Endothelial cell of umbilical vein (primary cell): ENCODE measurements around the gene FANK1. TPM values are rescaled to one million over a fixed set of nuclear protein-coding genes. Genes with fewer than 3 reads are reported as not detected.

ENCODE experiments used
- BruUV-seq: library from RNA; stranded (reverse); fragments of 400-500 nt; replicated peaks from 2 replicates; lab custom pipeline; 2021; lab: Mats Ljungman, UMichigan
- CTCF ChIA-PET: fragments of 300-600, 350-600 bp; sonication (Branson Sonifier 250); formaldehyde crosslinking; loops from one replicate; lab custom pipeline; 2021; ENCODE audit warnings: antibody characterized with exemption, inconsistent platforms; lab: Charles Lee
- POLR2A ChIA-PET: fragments of 300-600, 350-600 bp; sonication (Branson Sonifier 250); formaldehyde crosslinking; loops from one replicate; lab custom pipeline; 2021; ENCODE audit warnings: antibody characterized with exemption, inconsistent platforms; lab: Charles Lee
- DNase-seq: peaks from one replicate; pipeline ENCODE4 v3.0.0-alpha.2; 2011; ENCODE audit warnings: low read depth, low spot score
- FAIRE-seq: peaks from 2 replicates; lab custom pipeline; 2011; peaks lifted over from hg19 to GRCh38; lab: Jason Lieb, UNC
- H2AFZ ChIP-seq: 2 replicates; pipeline ENCODE4 v1.6.0; 2012; ENCODE audit warnings: low read depth, low read length, control low read depth, inconsistent platforms
- H3K27ac ChIP-seq: 2 replicates; pipeline ENCODE4 v1.5.1; 2011; ENCODE audit warnings: low read depth, mild to moderate bottlenecking, control low read depth, low read length, moderate library complexity; ENCODE audit not compliant: insufficient read depth
- H3K27me3 ChIP-seq, 2 experiments: 2 replicates each; pipeline versions ENCODE4 v1.6.0 to v1.6.1; 2011; ENCODE audit warnings: low read length in 2 of 2, mixed read lengths in 1 of 2; ENCODE audit not compliant: control insufficient read depth in 2 of 2, insufficient read depth in 2 of 2
- H3K36me3 ChIP-seq, 2 experiments: 2 replicates in 1 of 2; 3 replicates in 1 of 2; pipeline ENCODE4 v1.5.1; 2011; ENCODE audit warnings: low read length in 2 of 2, mild to moderate bottlenecking in 1 of 2, moderate library complexity in 1 of 2; ENCODE audit not compliant: control insufficient read depth in 2 of 2, insufficient read depth in 2 of 2; ENCODE audit errors: extremely low read depth in 1 of 2
- H3K4me1 ChIP-seq: 3 replicates; pipeline ENCODE4 v1.5.1; 2011; ENCODE audit warnings: mild to moderate bottlenecking, low read length; ENCODE audit not compliant: control insufficient read depth, insufficient read depth; ENCODE audit errors: extremely low read depth
- H3K4me2 ChIP-seq: 2 replicates; pipeline ENCODE4 v1.6.1; 2011; ENCODE audit warnings: low read length, control low read depth, mixed read lengths; ENCODE audit not compliant: insufficient read depth
- H3K4me3 ChIP-seq, 3 experiments: fragments of 200-600 bp in 1 of 3; sonication (generic), shearing (Covaris generic) in 1 of 3; replicated peaks in 1 of 3; 2 replicates each; pipeline ENCODE4 v1.5.1; 2011 to 2016; ENCODE audit warnings: control low read depth in 3 of 3, low read length in 3 of 3, mild to moderate bottlenecking in 2 of 3, inconsistent platforms in 1 of 3, low read depth in 1 of 3, moderate library complexity in 1 of 3; ENCODE audit not compliant: insufficient read depth in 1 of 3
- H3K79me2 ChIP-seq: 2 replicates; pipeline ENCODE4 v1.6.0; 2012; ENCODE audit warnings: low read length, inconsistent platforms; ENCODE audit not compliant: control insufficient read depth, insufficient read depth
- H3K9ac ChIP-seq: replicated peaks from 2 replicates; pipeline ENCODE3; 2011; ENCODE audit warnings: low read length, control low read depth; ENCODE audit not compliant: insufficient read depth; ENCODE audit errors: extremely low read depth
- H3K9me1 ChIP-seq: replicated peaks from 3 replicates; pipeline ENCODE4 v1.6.0; 2011; ENCODE audit warnings: mild to moderate bottlenecking, low read length; ENCODE audit not compliant: control insufficient read depth, insufficient read depth; ENCODE audit errors: extremely low read depth
- H3K9me3 ChIP-seq: replicated peaks from 2 replicates; pipeline ENCODE4 v1.5.1; 2012; ENCODE audit warnings: low read length, inconsistent platforms; ENCODE audit not compliant: control insufficient read depth, insufficient read depth
- H4K20me1 ChIP-seq: replicated peaks from 2 replicates; pipeline ENCODE3; 2011; ENCODE audit warnings: mild to moderate bottlenecking, low read length; ENCODE audit not compliant: control insufficient read depth, insufficient read depth; ENCODE audit errors: extremely low read depth
- EZH2 ChIP-seq: IDR thresholded peaks from 2 replicates; pipeline ENCODE4 v1.6.1; 2012; ENCODE audit warnings: borderline replicate concordance, low read depth, mild to moderate bottlenecking, moderate library complexity, low read length, inconsistent platforms; ENCODE audit not compliant: severe bottlenecking
- FOS ChIP-seq: IDR thresholded peaks from 2 replicates; pipeline ENCODE4 v1.6.1; 2011; ENCODE audit warnings: mild to moderate bottlenecking, low read length, moderate library complexity, borderline replicate concordance; ENCODE audit not compliant: insufficient read depth
- GATA2 ChIP-seq: IDR thresholded peaks from 2 replicates; pipeline ENCODE4 v1.7.0; 2011; ENCODE audit warnings: low read depth, mild to moderate bottlenecking, moderate library complexity, mixed read lengths, low read length; ENCODE audit not compliant: insufficient read length, insufficient read depth
- JUN ChIP-seq: IDR thresholded peaks from 2 replicates; pipeline ENCODE4 v1.6.1; 2011; ENCODE audit warnings: borderline replicate concordance, low read depth; ENCODE audit not compliant: insufficient read length, insufficient read depth
- MAX ChIP-seq: IDR thresholded peaks from 2 replicates; pipeline ENCODE4 v1.6.1; 2011; ENCODE audit not compliant: insufficient read depth, insufficient read length
- MYC ChIP-seq: IDR thresholded peaks from one replicate; pipeline ENCODE4 v1.6.1; 2011; ENCODE audit warnings: mild to moderate bottlenecking, low read depth, low read length
- POLR2A ChIP-seq: IDR thresholded peaks from 2 replicates; pipeline ENCODE4 v1.6.1; 2012; ENCODE audit warnings: low read depth, mild to moderate bottlenecking, control low read depth, low read length
- POLR2AphosphoS5 ChIP-seq: IDR thresholded peaks from 2 replicates; pipeline ENCODE4 v1.6.1; 2012; ENCODE audit warnings: low read depth, mild to moderate bottlenecking, control low read depth, low read length, moderate library complexity; ENCODE audit not compliant: insufficient read depth
- dilution Hi-C: fragments of 300-500 bp; cut with MboI; formaldehyde crosslinking; loops from one replicate; pipeline ENCODE4 v1.15.0; 2019; ENCODE audit warnings: low sequenced_read_pairs; ENCODE audit not compliant: extremely low pct_ligation_motif_present
- intact Hi-C: fragments of 100-400 bp; cut with micrococcal nuclease; formaldehyde crosslinking; loops from one replicate; pipeline ENCODE4 v1.10.0; 2022
- polyA plus RNA-seq, 4 experiments: library from polyadenylated mRNA; depleted of rRNA in 3 of 4; stranded (reverse) in 3 of 4; unstranded in 1 of 4; fragments of >200 nt; gene quantifications; 2 replicates each; pipeline versions ENCODE4 v1.2.1 to v1.2.3, GENCODE V29; 2011 to 2012; ENCODE audit warnings: missing spikeins in 1 of 4
- total RNA-seq: library from RNA; stranded (reverse); gene quantifications from 2 replicates; pipeline ENCODE4 v1.2.3, GENCODE V29; 2021
- TF ChIP-seq, protein P1 (sequence below), 2 donors: IDR thresholded peaks; 1 replicate in 1 of 2; 2 replicates in 1 of 2; pipeline ENCODE4 v1.5.1; 2011; ENCODE audit warnings: low read length in 2 of 2, mild to moderate bottlenecking in 2 of 2, moderate library complexity in 2 of 2, control low read depth in 1 of 2, inconsistent platforms in 1 of 2, low read depth in 1 of 2; ENCODE audit not compliant: insufficient read depth in 1 of 2; ENCODE audit errors: extremely low read depth in 1 of 2

FANK1 gene
- total and polyA plus RNA-seq, 2 donors (not counting 3 experiments of a cell fraction or from before 2014, with no cell fraction given), result 1.6 to 1.9 TPM

- TF ChIP-seq MYC, result no peak
- TF ChIP-seq MAX, result no peak
- no peak for TF ChIP-seq EZH2
- TF ChIP-seq JUN, result no peak
- TF ChIP-seq, protein P1, sequence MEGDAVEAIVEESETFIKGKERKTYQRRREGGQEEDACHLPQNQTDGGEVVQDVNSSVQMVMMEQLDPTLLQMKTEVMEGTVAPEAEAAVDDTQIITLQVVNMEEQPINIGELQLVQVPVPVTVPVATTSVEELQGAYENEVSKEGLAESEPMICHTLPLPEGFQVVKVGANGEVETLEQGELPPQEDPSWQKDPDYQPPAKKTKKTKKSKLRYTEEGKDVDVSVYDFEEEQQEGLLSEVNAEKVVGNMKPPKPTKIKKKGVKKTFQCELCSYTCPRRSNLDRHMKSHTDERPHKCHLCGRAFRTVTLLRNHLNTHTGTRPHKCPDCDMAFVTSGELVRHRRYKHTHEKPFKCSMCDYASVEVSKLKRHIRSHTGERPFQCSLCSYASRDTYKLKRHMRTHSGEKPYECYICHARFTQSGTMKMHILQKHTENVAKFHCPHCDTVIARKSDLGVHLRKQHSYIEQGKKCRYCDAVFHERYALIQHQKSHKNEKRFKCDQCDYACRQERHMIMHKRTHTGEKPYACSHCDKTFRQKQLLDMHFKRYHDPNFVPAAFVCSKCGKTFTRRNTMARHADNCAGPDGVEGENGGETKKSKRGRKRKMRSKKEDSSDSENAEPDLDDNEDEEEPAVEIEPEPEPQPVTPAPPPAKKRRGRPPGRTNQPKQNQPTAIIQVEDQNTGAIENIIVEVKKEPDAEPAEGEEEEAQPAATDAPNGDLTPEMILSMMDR (IDR thresholded peaks at IDR 0.05; ENCODE audit: extremely low read depth in 1 of 2, insufficient read depth in 1 of 2, low read depth in 1 of 2, low read length in 2 of 2), result no peak
- no peak for TF ChIP-seq FOS
- TF ChIP-seq POLR2A, result no peak
- no peak for TF ChIP-seq POLR2AphosphoS5
- TF ChIP-seq GATA2, result no peak
- Histone ChIP-seq H3K9me3 (no peaks in the 10 kb centered on the region), H4K20me1 (no peaks in the 10 kb centered on the region), H3K79me2 (no peaks in the 10 kb centered on the region), H3K36me3 (no peaks in the 10 kb centered on the region), H3K27ac (no peak overlapping the region), H3K9me1 (no peaks in the 10 kb centered on the region), H3K9ac (no peak overlapping the region), H3K4me1 (peaks cover 11% of the 10 kb centered on the region), H3K4me3 (no peak overlapping the region), H3K27me3 (no peaks in the 10 kb centered on the region), H2AFZ (no peak overlapping the region), H3K4me2 (no peak overlapping the region)
- FAIRE-seq, result no peak
- POLR2A ChIA-PET, result no interaction called here
- intact Hi-C loops, result no loop called here
- dilution Hi-C loops, result no loop called here
- DNase-seq, result no peak
- no TSS peak for BruUV-seq
- CTCF ChIA-PET, result no interaction called here
Observed at GRCh38 chr10:126016156-126016805, 119.9 kb downstream of the FANK1 start.
